Esophagus muscularis mucosa (tissue), 4 donors: ENCODE data around the gene SF3A2. TPM values are rescaled to one million over a fixed set of nuclear protein-coding genes. Genes with fewer than 3 reads are reported as not detected.

Source experiments
- DNase-seq: peaks from one replicate; pipeline ENCODE4 v3.0.0-alpha.2; 2017; ENCODE audit errors: extremely low spot score
- H3K27ac ChIP-seq, 4 donors: fragments of 200-600 bp; sonication (generic); replicated peaks in 1 of 4; 1 replicate in 3 of 4; 2 replicates in 1 of 4; pipeline ENCODE4 v1.5.1; 2016 to 2019; ENCODE audit warnings: mild to moderate bottlenecking in 1 of 4
- H3K27me3 ChIP-seq, 4 donors: fragments of 200-600 bp; sonication (generic); one replicate each; pipeline versions ENCODE4 v1.5.1 to v1.6.0; 2016 to 2019
- H3K36me3 ChIP-seq, 4 donors: fragments of 200-600 bp; sonication (generic); one replicate each; pipeline ENCODE4 v1.5.1; 2016 to 2019
- H3K4me1 ChIP-seq, 4 donors: fragments of 200-600 bp; sonication (generic); one replicate each; pipeline ENCODE4 v1.5.1; 2016 to 2019
- H3K4me3 ChIP-seq, 4 donors: fragments of 200-600 bp; sonication (generic); 1 replicate in 2 of 4; 2 replicates in 2 of 4; pipeline ENCODE4 v1.5.1; 2016 to 2019; ENCODE audit warnings: mild to moderate bottlenecking in 4 of 4, moderate library complexity in 1 of 4
- H3K9me3 ChIP-seq, 4 donors: fragments of 200-600 bp; sonication (generic); 1 replicate in 3 of 4; 2 replicates in 1 of 4; pipeline ENCODE4 v1.5.1; 2016 to 2019
- EP300 ChIP-seq: sonication (generic); formaldehyde crosslinking; IDR thresholded peaks from one replicate; pipeline ENCODE4 v1.6.1; 2017; ENCODE audit warnings: antibody characterized with exemption
- POLR2A ChIP-seq: fragments of 450-650 bp; IDR thresholded peaks from one replicate; pipeline ENCODE4 v1.6.1; 2017; ENCODE audit warnings: antibody characterized with exemption, moderate library complexity, mild to moderate bottlenecking, low read depth
- POLR2AphosphoS5 ChIP-seq, 2 donors: sonication (generic); formaldehyde crosslinking; IDR thresholded peaks; one replicate each; pipeline ENCODE4 v1.6.1; 2017; ENCODE audit warnings: antibody characterized with exemption in 2 of 2
- WGBS: methylation state at CpG from one replicate; pipeline ENCODE4 v1.1.5; 2018; 5-methylcytosine and 5-hydroxymethylcytosine counted together
- intact Hi-C: fragments of 100-400 bp; cut with DNase I; formaldehyde crosslinking; loops from one replicate; pipeline ENCODE4 v1.15.1; 2023
- total RNA-seq, 4 donors: library from RNA; depleted of rRNA; stranded (reverse); fragments of >200 nt; gene quantifications; one replicate each; pipeline versions ENCODE4 v1.1.0 to v1.2.1, GENCODE V29; 2016
- TF ChIP-seq, protein P1 (sequence below), 3 experiments: fragments of 200-600 bp in 2 of 3; fragments of 450-650 bp in 1 of 3; sonication (generic) in 2 of 3; IDR thresholded peaks; one replicate each; pipeline ENCODE4 v1.5.1; 2017 to 2019; ENCODE audit warnings: antibody characterized with exemption in 3 of 3, mild to moderate bottlenecking in 2 of 3, moderate library complexity in 1 of 3

The SF3A2 gene
- total RNA-seq, 4 donors from 2014 or later = 29.5 to 56.9 (median 35.3) TPM

GRCh38 chr19:2266183-2266993 lies 29.8 kb downstream of the SF3A2 start:
- TF ChIP-seq, protein P1, sequence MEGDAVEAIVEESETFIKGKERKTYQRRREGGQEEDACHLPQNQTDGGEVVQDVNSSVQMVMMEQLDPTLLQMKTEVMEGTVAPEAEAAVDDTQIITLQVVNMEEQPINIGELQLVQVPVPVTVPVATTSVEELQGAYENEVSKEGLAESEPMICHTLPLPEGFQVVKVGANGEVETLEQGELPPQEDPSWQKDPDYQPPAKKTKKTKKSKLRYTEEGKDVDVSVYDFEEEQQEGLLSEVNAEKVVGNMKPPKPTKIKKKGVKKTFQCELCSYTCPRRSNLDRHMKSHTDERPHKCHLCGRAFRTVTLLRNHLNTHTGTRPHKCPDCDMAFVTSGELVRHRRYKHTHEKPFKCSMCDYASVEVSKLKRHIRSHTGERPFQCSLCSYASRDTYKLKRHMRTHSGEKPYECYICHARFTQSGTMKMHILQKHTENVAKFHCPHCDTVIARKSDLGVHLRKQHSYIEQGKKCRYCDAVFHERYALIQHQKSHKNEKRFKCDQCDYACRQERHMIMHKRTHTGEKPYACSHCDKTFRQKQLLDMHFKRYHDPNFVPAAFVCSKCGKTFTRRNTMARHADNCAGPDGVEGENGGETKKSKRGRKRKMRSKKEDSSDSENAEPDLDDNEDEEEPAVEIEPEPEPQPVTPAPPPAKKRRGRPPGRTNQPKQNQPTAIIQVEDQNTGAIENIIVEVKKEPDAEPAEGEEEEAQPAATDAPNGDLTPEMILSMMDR (IDR thresholded peaks at IDR 0.05) = no peak
- peak; percentile 20 to 60 for TF ChIP-seq POLR2AphosphoS5 (IDR thresholded peaks at IDR 0.05)
- no peak overlapping the region for H3K4me3 ChIP-seq
- 54% methylated on average over 13 of the region's 18 CpGs for WGBS
- H3K4me1 ChIP-seq = peaks cover 11 to 30% (median 24%) of the 10 kb centered on the region in 4 donors
- peaks cover 0 to 3% (median 2%) of the 10 kb centered on the region in 4 donors for H3K36me3 ChIP-seq
- peak overlapping the region; percentile 21 to 62 (median 42) for H3K27ac ChIP-seq
- intact Hi-C loops = no loop called here
- H3K27me3 ChIP-seq = no peaks in the 10 kb centered on the region
- H3K9me3 ChIP-seq = no peaks in the 10 kb centered on the region
- DNase-seq = peak; percentile 94

DNA sequence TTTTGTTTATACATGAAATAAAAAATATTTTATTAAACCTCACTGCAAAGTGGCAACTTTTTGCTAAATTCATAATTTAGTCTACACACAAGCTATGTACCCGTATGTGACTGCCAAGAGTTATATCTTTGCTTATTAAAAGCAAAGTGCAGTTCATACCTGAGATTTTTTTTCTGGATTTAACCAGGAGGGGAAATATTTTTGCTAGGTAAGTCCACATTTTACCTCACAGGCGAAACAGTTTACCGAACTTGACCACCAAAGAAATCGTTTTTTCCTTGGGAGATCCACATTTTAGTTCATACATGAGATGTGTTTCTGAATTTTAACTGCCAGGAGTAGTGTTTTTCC lies 31.8 kb downstream of the SF3A2 start:
- intact Hi-C loops = no loop called here
- no peaks in the 10 kb centered on the region for H3K9me3 ChIP-seq
- H3K4me1 ChIP-seq = peaks cover 32 to 51% (median 45%) of the 10 kb centered on the region in 4 donors
- peak overlapping the region in 2 of 4 donors; percentile 99 to 100 for H3K27ac ChIP-seq
- no peaks in the 10 kb centered on the region for H3K27me3 ChIP-seq
- DNase-seq = no peak
- no peak for TF ChIP-seq POLR2A
- TF ChIP-seq EP300 = no peak
- no peak for TF ChIP-seq POLR2AphosphoS5 (IDR thresholded peaks at IDR 0.05)
- TF ChIP-seq, protein P1 (IDR thresholded peaks at IDR 0.05) = no peak
- H3K4me3 ChIP-seq = peak overlapping the region; percentile 82 to 100 (median 98)
- peaks cover 15 to 24% (median 20%) of the 10 kb centered on the region in 4 donors for H3K36me3 ChIP-seq
- WGBS = 79% methylated on average over 4 of the region's 4 CpGs

- peaks cover 15 to 25% (median 21%) of the 10 kb centered on the region in 4 donors for H3K36me3 ChIP-seq
- peak overlapping the region; percentile 82 to 100 (median 98) for H3K4me3 ChIP-seq
- TF ChIP-seq POLR2AphosphoS5 (IDR thresholded peaks at IDR 0.05) (no peak), EP300 (no peak), POLR2A (no peak)
- TF ChIP-seq, protein P1 (IDR thresholded peaks at IDR 0.05) = no peak
- peak overlapping the region; percentile 99 to 100 (median 100) for H3K27ac ChIP-seq
- intact Hi-C loops = no loop called here
- no peak for DNase-seq
- WGBS = 2% methylated on average over 8 of the region's 19 CpGs
- H3K9me3 ChIP-seq = no peaks in the 10 kb centered on the region
- H3K27me3 ChIP-seq = no peaks in the 10 kb centered on the region
- H3K4me1 ChIP-seq = peaks cover 36 to 55% (median 49%) of the 10 kb centered on the region in 4 donors
These were observed 32.2 kb downstream of the SF3A2 start for GRCh38 chr19:2268861-2269243.

GRCh38 chr19:2269244-2270156 lies 32.9 kb downstream of the SF3A2 start:
- Histone ChIP-seq H3K9me3 (no peaks in the 10 kb centered on the region), H3K36me3 (peaks cover 15 to 29% (median 21%) of the 10 kb centered on the region in 4 donors), H3K4me1 (peaks cover 42 to 62% (median 55%) of the 10 kb centered on the region in 4 donors), H3K4me3 (peak overlapping the region; percentile 82 to 100 (median 98)), H3K27me3 (no peaks in the 10 kb centered on the region), H3K27ac (peak overlapping the region; percentile 99 to 100 (median 100))
- DNase-seq = peak; percentile 100
- intact Hi-C loops = no loop called here
- TF ChIP-seq, protein P1 (IDR thresholded peaks at IDR 0.05) = peak; percentile 8 to 35 (median 18)
- TF ChIP-seq EP300 (no peak), POLR2A (peak; percentile 99), POLR2AphosphoS5 (IDR thresholded peaks at IDR 0.05) (peak; percentile 100)
- under 1% methylated on average over 45 of the region's 103 CpGs for WGBS
